ENCODE results near the gene RBM39. TPM values are rescaled to one million over a fixed set of nuclear protein-coding genes. Genes with fewer than 3 reads are reported as not detected.

The RBM39 gene
- total and polyA plus RNA-seq, 10 of the 15 experiments (the other 5 are each of a cell fraction or from before 2014, with no cell fraction given) = 135 to 280 (median 217) TPM

DNA sequence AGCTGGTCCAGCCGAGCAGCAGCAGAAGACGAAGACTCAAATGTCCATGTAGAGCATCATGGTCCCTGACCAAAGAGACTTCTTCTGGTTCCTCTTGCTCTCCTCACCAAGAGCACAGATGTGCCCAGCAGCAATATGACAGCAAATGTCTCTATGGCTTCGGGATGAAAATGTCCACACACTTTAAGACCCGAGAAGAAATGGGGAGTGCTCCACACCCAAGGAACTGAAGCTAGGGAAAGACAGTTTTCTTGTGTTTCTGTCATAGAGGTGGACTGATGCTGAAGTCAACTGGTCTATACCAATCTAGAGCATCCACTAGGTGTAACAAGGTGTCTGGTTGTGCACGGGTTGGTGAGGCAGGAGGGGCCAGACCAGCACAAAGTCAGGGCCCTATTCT is 72.8 kb downstream of the RBM39 start (continued):
- TF ChIP-seq CHD4 (IDR thresholded peaks at IDR 0.05) = no peak

GRCh38 chr20:35665949-35666288 is 76.1 kb downstream of the RBM39 start:
- no peak overlapping the region for H3K27ac ChIP-seq (ENCODE audit: control insufficient read depth, insufficient read depth)
- peaks cover 3% of the 10 kb centered on the region for H4K20me1 ChIP-seq (ENCODE audit: control insufficient read depth, insufficient read depth)
- peaks cover 0 to 4% of the 10 kb centered on the region in 2 experiments; a peak in 1 of 4 replicates for H3K36me3 ChIP-seq (ENCODE audit: control insufficient read depth in 2 of 2, insufficient read depth in 2 of 2, low read length in 1 of 2)
- intact Hi-C loops (cut with micrococcal nuclease; ENCODE audit: unreplicated experiment) = loop anchor here (2.0 kb wide), 2 partner anchors 47 to 77 kb away; partner anchors contain the start of gene RBM39
- no peak overlapping the region for H2AFZ ChIP-seq (ENCODE audit: control insufficient read depth, low read depth, low read length)
- ChIA-PET RAD21 (ENCODE audit: unreplicated experiment) (no interaction called here), SMC1A (ENCODE audit: uncharacterized antibody, unreplicated experiment) (interaction anchor here (1.0 to 1.1 kb wide), 2 partner anchors 10 to 58 kb away, joined by 3 read pairs; no protein-coding TSS in a partner anchor), POLR2A (interaction anchor here (0.5 to 1.6 kb wide), 7 partner anchors 9 to 254 kb away, joined by 3 to 7 read pairs (median 4); no protein-coding TSS in a partner anchor), CTCF (interaction anchor here (0.6 to 2.5 kb wide), 4 partner anchors 9 to 1642 kb away, joined by 3 to 9 read pairs (median 3); partner anchors contain the start of gene RBM39)
- no peak overlapping the region for H3K9ac ChIP-seq (ENCODE audit: control insufficient read depth, insufficient read depth, low read length)
- no peaks in the 10 kb centered on the region for H3K4me1 ChIP-seq (ENCODE audit: control insufficient read depth, insufficient read depth, low read length)
- in situ Hi-C loops (cut with MboI) = no loop called here
- no peak for ATAC-seq
- no peak for DNase-seq (ENCODE audit: low read depth, low spot score)
- no peaks in the 10 kb centered on the region for H3K9me3 ChIP-seq (replicated peaks; ENCODE audit: control insufficient read depth, insufficient read depth, low read length)
- H3K4me2 ChIP-seq (ENCODE audit: control insufficient read depth, insufficient read depth) = no peak overlapping the region
- peaks cover 41% of the 10 kb centered on the region for H3K79me2 ChIP-seq (ENCODE audit: control insufficient read depth, insufficient read depth, low read length)
- H3K27me3 ChIP-seq (replicated peaks in 1 of 2; ENCODE audit: control insufficient read depth in 2 of 2, insufficient read depth in 2 of 2, low read length in 1 of 2) = no peaks in the 10 kb centered on the region
- TF ChIP-seq MEF2B (IDR thresholded peaks at IDR 0.05; ENCODE audit: partially characterized antibody, poor library complexity, severe bottlenecking) (no peak), IRF3 (IDR thresholded peaks at IDR 0.05) (no peak), TBL1XR1 (IDR thresholded peaks at IDR 0.05; ENCODE audit: low read depth, low read length) (no peak), TARDBP (IDR thresholded peaks at IDR 0.05; ENCODE audit: borderline replicate concordance) (no peak), EZH2 (IDR thresholded peaks at IDR 0.05; ENCODE audit: borderline replicate concordance, control insufficient read depth, low read depth, low read length) (no peak)
- TF ChIP-seq, protein P1, sequence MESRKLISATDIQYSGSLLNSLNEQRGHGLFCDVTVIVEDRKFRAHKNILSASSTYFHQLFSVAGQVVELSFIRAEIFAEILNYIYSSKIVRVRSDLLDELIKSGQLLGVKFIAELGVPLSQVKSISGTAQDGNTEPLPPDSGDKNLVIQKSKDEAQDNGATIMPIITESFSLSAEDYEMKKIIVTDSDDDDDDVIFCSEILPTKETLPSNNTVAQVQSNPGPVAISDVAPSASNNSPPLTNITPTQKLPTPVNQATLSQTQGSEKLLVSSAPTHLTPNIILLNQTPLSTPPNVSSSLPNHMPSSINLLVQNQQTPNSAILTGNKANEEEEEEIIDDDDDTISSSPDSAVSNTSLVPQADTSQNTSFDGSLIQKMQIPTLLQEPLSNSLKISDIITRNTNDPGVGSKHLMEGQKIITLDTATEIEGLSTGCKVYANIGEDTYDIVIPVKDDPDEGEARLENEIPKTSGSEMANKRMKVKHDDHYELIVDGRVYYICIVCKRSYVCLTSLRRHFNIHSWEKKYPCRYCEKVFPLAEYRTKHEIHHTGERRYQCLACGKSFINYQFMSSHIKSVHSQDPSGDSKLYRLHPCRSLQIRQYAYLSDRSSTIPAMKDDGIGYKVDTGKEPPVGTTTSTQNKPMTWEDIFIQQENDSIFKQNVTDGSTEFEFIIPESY (IDR thresholded peaks at IDR 0.05) = no peak
- no peak for FAIRE-seq
- H3K4me3 ChIP-seq = no peak overlapping the region
- WGBS (ENCODE audit: insufficient coverage, insufficient replicate concordance, low lambda C conversion rate, missing lambda C conversion rate) = 97% methylated on average over 17 of the region's 17 CpGs
- BruUV-seq (replicated peaks) = no TSS peak

All from GM12878 (cell line).